ENCODE data around the gene NMUR2. TPM values are rescaled to one million over a fixed set of nuclear protein-coding genes. Genes with fewer than 3 reads are reported as not detected.

NMUR2 gene
- total RNA-seq, 1 experiment from 2014 or later, result not detected

DNA sequence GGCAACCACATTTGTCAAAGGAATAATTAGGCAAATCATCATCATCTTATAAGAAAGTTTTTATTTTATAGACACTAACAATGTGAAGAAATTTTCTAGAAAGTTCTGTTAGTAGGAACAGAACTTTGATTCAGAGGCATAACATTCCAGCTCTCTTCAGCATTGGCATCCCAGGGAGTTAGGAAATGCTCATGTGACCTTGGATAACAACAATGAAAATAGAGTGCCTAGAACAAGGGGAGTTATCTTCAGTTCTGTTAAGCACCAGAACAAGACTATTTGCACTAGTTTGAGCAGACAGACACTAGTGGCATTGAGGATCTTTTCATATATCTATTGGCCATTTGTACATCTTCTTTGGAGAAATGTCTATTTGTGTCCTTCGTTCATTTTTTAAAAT, 7.0 kb upstream of the NMUR2 start:
- intact Hi-C loops (cut with micrococcal nuclease), result no loop called here
- H3K27me3 Mint-ChIP-seq (ENCODE audit: insufficient read depth, unreplicated experiment), result no peaks in the 10 kb centered on the region
- no peaks in the 10 kb centered on the region for H3K9me3 Mint-ChIP-seq (ENCODE audit: unreplicated experiment)
- ChIA-PET POLR2A (no interaction called here), CTCF (no interaction called here)
- H3K4me3 Mint-ChIP-seq (ENCODE audit: unreplicated experiment), result no peak overlapping the region
- TF ChIP-seq, protein P1, sequence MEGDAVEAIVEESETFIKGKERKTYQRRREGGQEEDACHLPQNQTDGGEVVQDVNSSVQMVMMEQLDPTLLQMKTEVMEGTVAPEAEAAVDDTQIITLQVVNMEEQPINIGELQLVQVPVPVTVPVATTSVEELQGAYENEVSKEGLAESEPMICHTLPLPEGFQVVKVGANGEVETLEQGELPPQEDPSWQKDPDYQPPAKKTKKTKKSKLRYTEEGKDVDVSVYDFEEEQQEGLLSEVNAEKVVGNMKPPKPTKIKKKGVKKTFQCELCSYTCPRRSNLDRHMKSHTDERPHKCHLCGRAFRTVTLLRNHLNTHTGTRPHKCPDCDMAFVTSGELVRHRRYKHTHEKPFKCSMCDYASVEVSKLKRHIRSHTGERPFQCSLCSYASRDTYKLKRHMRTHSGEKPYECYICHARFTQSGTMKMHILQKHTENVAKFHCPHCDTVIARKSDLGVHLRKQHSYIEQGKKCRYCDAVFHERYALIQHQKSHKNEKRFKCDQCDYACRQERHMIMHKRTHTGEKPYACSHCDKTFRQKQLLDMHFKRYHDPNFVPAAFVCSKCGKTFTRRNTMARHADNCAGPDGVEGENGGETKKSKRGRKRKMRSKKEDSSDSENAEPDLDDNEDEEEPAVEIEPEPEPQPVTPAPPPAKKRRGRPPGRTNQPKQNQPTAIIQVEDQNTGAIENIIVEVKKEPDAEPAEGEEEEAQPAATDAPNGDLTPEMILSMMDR (IDR thresholded peaks at IDR 0.05; ENCODE audit: unreplicated experiment), result no peak
- no peaks in the 10 kb centered on the region for H3K4me1 Mint-ChIP-seq (ENCODE audit: insufficient read depth, unreplicated experiment)
- BruUV-seq (replicated peaks), result no TSS peak
- DNase-seq (ENCODE audit: unreplicated experiment), result no peak
- no peaks in the 10 kb centered on the region for H3K36me3 Mint-ChIP-seq (ENCODE audit: insufficient read depth, unreplicated experiment)
- no peak overlapping the region for H3K27ac Mint-ChIP-seq (ENCODE audit: low read depth, unreplicated experiment)

- H3K9me3 Mint-ChIP-seq (ENCODE audit: unreplicated experiment), result no peaks in the 10 kb centered on the region
- TF ChIP-seq, protein P1 (IDR thresholded peaks at IDR 0.05; ENCODE audit: unreplicated experiment), result no peak
- no peaks in the 10 kb centered on the region for H3K4me1 Mint-ChIP-seq (ENCODE audit: insufficient read depth, unreplicated experiment)
- H3K27ac Mint-ChIP-seq (ENCODE audit: low read depth, unreplicated experiment), result no peak overlapping the region
- DNase-seq (ENCODE audit: unreplicated experiment), result no peak
- no TSS peak for BruUV-seq (replicated peaks)
- no peaks in the 10 kb centered on the region for H3K36me3 Mint-ChIP-seq (ENCODE audit: insufficient read depth, unreplicated experiment)
- H3K27me3 Mint-ChIP-seq (ENCODE audit: insufficient read depth, unreplicated experiment), result no peaks in the 10 kb centered on the region
- intact Hi-C loops (cut with micrococcal nuclease), result no loop called here
- POLR2A ChIA-PET, result no interaction called here
- CTCF ChIA-PET, result interaction anchor here (1.1 kb wide), 1 partner anchor 57 kb away, joined by 5 read pairs; no protein-coding TSS in a partner anchor
- no peak overlapping the region for H3K4me3 Mint-ChIP-seq (ENCODE audit: unreplicated experiment)
Measured at GRCh38 chr5:152406082-152406481, 1.0 kb upstream of the NMUR2 start.

DNA sequence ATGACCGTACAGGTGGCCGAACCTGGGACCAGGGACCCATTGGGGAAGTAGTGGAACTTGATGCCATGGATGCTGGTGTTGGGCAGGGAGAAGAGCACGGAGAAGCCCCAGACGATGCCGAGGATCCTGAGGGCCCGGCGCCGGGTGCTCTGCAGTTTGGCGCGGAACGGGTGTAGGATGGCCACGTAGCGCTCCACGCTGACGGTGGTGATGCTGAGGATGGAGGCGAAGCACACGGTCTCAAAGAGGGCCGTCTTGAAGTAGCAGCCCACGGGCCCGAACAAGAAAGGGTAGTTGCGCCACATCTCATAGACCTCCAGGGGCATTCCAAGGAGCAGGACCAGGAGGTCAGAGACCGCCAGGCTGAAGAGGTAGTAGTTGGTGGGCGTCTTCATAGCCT, 585 bp downstream of the NMUR2 start:
- H3K9me3 Mint-ChIP-seq (ENCODE audit: unreplicated experiment), result no peaks in the 10 kb centered on the region
- H3K27ac Mint-ChIP-seq (ENCODE audit: low read depth, unreplicated experiment), result no peak overlapping the region
- no peaks in the 10 kb centered on the region for H3K36me3 Mint-ChIP-seq (ENCODE audit: insufficient read depth, unreplicated experiment)
- no peaks in the 10 kb centered on the region for H3K27me3 Mint-ChIP-seq (ENCODE audit: insufficient read depth, unreplicated experiment)
- H3K4me3 Mint-ChIP-seq (ENCODE audit: unreplicated experiment), result no peak overlapping the region
- ChIA-PET POLR2A (no interaction called here), CTCF (no interaction called here)
- no peak for DNase-seq (ENCODE audit: unreplicated experiment)
- no peaks in the 10 kb centered on the region for H3K4me1 Mint-ChIP-seq (ENCODE audit: insufficient read depth, unreplicated experiment)
- no TSS peak for BruUV-seq (replicated peaks)
- intact Hi-C loops (cut with micrococcal nuclease), result no loop called here
- TF ChIP-seq, protein P1 (IDR thresholded peaks at IDR 0.05; ENCODE audit: unreplicated experiment), result no peak

DNA sequence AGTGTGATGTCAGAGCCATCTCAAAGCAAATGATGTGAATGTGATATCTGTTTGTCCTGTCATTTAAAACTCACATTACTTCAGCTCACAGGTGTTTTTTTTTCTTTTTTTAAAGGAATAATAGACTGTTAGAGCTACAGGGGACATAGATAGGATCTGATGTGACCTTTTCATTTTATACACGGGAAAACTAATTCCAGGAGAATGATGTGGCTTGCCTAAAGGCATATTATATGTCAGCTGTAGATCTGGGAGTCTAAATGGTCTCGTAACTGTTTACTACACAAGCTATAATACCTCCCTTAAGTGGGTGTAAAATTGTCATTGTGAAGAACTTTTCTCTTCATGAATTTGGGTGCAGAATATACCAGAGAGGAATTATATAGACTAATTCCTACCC, 2.0 kb downstream of the NMUR2 start:
- Mint-ChIP-seq H3K9me3 (ENCODE audit: unreplicated experiment) (no peaks in the 10 kb centered on the region), H3K27ac (ENCODE audit: low read depth, unreplicated experiment) (no peak overlapping the region), H3K4me3 (ENCODE audit: unreplicated experiment) (no peak overlapping the region), H3K36me3 (ENCODE audit: insufficient read depth, unreplicated experiment) (no peaks in the 10 kb centered on the region), H3K27me3 (ENCODE audit: insufficient read depth, unreplicated experiment) (no peaks in the 10 kb centered on the region), H3K4me1 (ENCODE audit: insufficient read depth, unreplicated experiment) (no peaks in the 10 kb centered on the region)
- intact Hi-C loops (cut with micrococcal nuclease), result no loop called here
- no peak for DNase-seq (ENCODE audit: unreplicated experiment)
- CTCF ChIA-PET, result interaction anchor here (0.6 to 1.1 kb wide), 5 partner anchors 12 to 1350 kb away, joined by 3 to 4 read pairs (median 3); no protein-coding TSS in a partner anchor
- BruUV-seq (replicated peaks), result no TSS peak
- POLR2A ChIA-PET, result no interaction called here
- TF ChIP-seq, protein P1 (IDR thresholded peaks at IDR 0.05; ENCODE audit: unreplicated experiment), result no peak
